Fibroblast of skin of back (primary cell): ENCODE results near the gene SPNS3.

Source experiments
- DNase-seq: peaks from one replicate; pipeline ENCODE4 v3.0.0-alpha.2; 2013

The SPNS3 gene

DNA sequence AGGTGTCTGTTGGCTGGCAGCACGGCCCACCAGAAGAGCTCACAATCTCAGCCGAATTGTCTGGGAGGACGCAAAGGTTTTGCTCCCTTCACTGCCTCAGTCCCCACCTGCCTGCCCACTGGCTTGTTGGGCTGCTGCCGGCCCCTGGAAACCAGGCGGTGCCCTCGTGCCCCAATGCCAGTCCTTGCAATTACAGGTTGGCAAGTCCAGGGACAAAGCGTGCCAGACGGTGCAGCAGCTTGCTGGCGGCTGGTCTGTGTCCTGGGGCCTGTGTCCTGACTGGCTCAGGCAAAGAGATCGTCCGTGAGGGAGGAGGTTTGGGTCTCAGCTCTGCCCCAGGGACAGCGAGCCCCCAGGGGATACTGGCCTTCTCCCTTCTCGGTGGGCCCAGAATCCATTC lies 40.4 kb downstream of the SPNS3 start:
- DNase-seq = no peak

DNA sequence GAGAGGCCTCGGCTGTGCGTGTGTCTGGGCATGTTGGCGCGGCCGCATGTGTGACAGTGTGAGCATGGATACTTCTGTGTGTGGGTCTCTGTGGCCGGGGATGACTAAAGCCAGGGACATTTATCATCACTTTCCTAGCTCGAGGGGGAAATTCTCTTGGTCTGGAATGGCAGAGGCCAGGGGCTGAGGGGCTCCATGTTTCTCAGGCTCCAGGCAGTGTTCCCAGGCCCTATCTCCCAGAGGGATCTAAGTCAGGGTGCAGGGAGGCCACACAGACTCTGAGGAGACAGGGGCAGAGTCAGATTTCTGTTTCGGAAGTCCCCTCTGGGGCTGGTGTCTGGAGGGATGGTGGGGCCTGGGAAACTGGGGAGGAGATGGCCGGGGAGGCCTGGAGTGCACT lies 41.3 kb downstream of the SPNS3 start:
- DNase-seq = no peak

DNA sequence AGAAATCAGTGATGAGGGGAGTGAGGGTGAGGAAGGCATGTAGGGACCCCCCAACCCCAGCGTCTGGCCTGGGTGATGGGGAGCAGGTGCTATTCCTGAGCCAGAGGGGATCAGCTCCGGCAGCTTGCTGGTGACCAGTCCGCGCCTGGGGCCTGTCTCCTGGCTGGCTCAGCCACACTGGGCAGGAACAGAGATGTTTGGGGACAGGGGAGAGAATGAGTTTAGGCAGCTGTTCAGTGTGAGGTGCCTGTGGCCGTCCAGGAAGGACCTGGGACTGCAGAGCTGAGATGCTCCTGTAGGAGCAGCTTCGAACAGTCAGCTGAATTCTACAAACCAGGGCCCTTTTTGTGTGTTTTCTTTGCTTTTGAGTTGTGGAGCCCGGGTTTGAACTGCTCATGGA lies 41.7 kb downstream of the SPNS3 start:
- DNase-seq = no peak

DNA sequence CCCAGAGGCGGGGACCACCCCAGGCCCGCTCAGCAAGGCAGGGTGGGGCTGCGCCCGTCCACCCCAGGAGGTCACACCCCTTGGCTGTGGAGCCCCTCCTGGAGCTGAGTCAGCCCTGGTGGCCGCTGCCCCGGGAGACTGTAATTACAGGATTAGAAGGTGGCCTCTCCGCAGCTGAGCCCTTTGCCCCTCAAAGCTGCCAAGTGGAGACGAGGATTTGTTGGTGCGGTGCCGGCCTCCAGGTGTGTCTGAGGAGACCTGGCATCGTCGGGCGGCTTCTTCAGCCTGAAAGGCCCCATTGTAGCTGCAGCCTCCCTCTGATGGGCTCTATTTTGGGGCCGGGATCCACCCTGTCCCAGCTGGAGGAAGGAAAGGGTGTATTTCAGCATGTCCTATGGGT lies 42.3 kb downstream of the SPNS3 start:
- no peak for DNase-seq

DNA sequence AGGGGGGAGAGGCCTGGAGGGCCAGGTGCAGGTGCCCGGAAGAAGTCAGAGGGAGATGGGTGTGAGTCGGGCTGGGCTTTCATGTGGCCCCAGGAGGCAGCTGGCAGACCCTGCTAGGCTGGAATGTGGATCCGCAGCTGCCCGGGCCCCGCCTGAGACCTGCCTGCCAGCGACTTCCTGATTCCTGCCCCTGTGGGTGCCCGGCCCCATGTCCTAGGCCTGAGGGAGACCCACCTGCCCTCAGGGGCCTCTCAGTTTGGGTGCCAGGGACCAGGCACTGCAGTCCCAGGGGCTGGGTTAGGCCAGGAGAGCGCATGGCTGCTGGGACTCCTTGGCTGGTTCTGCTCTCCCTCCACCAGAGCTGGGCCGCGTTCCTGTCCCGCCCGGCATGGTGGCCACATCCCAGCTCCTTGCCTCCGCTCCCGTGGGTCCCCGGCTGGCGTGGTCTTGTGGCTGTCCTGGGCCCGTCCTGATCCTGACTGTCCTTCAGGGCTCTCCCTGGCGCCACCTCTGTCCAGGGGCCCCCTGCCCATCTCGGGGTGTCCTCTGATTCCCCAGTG lies 42.9 kb downstream of the SPNS3 start:
- no peak for DNase-seq

DNA sequence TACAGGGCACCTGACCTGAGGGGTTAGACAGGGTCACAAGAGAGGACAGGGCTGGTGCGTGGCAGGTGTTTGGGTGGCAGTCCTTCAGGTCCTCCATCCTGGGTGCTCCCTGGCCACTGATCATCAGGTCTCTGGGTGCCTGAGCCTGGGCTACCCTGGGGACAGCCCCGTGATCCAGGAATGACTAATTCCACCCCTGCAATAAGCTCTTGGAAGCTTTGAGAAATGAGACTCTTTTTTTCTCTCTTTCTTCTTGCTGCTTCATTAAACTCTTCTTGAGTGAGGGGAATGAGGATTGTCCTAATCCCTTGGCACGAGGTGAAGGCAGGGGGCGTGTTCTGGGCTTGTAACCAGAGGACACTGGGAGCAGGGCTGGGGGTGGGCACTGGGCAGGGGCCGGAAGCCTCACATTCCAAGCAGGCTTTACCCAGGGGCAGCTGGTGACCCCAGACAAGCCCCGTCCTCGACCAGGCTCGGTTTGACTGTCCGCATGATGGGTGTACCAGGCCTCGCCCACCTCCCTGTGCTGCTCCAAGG lies 43.6 kb downstream of the SPNS3 start:
- no peak for DNase-seq

DNA sequence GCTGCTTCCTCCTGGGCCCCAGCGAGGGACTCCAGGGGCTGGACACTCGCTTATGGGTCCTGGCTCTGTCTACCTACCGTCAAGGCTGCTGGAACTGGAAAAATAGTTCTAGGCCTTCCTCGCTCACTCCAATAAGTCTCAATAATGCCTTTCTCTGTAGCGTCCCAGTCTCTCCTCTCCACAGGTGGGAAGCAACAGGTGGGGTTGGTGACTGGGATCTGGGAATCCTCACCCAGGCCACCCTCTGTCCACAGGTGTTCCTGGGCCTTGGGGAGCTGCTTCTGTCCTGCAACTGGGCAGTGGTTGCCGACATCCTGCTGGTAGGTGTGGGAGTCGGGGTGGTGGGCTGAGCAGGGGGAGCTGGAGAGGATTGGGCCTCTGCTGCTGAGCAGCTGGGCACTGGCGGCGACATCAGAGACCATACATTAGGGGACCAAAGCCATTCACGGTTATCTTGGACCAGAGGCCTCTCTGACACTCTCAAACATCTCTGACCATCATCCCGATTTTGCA lies 44.6 kb downstream of the SPNS3 start:
- DNase-seq = no peak

DNA sequence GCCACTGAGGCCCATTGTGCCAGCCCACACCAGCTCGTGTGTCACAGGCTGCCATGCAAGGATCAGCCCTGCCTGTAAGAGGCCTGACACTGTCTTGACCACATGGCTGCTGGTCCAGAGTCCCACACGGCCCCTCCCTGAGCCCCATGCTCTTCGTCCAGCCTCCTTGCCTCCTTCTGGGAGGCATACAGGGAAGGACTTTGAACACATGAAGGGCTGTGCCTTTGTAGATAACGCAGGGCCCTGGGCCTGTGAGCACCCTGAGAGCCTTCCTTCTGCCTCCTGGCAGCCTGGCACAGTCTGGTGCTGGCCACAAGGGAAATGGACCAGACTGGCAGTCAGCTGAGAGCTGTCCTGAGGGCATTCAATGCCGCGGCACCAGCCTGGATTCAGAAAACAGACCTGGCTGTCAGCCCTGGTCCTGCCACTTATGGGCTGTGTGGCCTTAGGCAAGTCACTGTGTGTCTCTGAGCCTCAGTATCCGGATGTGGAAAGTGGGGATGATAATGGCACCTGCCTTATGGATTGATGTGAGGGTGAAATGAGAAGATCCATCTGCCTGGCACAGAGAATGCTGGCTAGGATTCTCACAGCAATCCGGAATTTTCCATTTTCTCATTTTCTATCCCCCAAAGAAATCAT lies 45.7 kb downstream of the SPNS3 start:
- DNase-seq = no peak

DNA sequence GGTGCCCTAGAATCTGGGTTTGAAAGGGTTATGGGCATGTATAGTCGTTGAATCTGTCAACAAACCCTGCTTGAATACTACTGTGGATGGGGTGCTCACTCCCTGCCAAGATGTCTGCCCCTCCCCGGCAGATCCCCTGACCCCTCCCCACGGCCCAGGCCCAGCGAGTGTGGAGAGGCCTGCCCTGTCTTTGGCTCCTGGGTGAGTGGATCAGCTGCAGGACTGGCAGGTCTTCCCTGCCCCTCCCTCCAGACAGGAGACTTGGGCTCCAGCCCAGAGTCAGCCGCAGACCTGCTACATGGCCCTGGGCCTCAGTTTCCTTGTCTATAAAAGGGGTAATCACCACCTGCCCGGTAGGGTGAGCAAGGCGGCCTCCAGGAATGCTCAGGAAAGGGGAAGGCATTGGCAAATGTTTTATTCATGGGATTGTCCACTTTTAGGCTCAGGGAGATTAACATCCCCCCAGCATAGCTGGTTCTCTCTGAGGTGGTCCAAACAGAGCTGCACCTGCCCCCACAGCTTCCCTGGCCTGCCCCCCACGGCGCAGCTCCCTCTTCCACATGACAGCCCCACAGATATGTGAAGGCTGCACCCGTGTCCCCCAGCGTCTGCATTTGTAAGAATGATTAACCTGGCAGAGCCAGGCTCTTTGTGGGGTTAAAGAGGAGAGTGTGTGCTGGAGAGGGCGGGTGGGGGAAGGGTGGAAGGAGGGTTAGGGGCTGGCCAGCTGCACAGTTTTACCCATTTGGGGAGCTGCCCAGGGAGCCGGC lies 46.4 kb downstream of the SPNS3 start:
- no peak for DNase-seq

DNA sequence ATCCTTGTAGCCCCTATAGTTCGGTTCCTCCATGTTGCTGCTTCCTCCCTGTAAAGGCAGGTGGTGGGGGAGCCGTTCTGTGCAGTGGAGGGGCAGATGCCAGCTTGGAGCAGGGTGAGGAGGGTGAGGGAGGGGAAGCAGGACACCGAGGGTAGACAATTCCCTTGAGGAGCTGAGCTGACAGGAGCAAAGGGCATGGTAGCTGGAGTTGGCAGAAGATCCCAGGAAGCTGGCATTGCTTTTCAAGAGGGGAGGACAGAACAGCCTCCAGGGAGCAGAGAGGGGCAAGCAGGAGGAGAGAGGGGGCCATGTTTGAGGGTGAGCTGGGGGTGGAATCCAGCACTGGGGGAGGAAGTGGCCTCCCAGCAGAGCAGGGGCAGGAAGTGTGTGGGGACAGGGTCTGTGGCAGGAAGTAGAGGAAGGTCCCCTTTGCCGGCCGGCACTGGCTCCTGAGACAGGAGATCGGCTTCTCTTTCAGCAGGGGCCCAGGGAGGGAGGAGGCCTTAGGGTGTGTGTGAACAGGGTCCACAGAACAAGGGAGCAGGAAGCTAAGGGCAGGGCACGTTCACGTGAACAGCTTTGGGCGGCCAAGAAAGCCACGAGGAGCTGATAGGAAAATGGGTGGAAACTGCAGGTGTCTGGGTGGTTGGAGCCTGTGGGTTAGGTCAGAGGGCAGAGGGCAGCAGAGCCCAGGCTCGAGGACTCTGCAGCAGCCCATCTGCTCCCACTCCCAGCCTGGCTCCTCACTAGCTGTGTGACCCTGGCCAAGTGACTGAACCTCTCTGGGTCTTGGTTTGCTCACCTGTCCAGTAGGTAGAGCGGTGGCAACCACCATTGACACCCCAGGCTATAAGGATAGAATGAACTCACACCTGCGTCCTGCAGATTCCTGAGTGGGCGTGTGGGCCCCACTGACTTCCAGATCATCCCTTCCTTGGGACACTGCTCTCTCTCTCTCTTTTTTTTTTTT lies 47.5 kb downstream of the SPNS3 start:
- DNase-seq = no peak

DNA sequence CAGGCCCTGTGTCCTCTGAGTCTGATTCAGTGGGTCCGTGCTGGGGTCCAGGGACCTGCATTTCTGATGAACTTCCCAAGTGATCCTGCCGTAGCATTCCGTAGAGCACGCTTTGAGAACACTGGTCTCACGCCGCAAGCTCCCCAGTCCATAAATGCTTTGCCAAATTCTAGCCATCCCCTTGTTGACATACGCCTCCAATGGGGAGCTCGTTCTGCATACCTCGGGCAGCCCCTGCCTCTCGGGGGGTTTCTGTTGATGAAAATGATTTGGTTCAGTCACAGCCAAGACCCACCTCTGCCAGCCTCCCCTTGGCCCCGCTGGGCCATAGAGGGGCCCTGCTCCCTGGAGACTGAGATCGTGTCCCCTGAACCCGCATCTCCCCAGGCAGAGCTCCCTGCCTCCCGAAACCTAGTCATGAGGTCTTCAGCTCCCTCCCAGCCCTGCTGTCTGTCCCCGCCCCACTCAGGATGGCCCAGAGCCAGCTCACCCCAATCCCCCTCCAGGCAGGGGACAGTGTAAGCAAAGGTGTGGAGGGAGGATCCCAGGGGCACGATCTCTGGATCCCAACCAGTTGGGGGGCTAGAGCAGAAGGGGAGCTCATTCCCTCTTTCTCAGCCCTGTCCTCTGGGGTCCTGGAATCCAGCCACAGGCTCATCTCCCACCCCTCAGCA lies 48.7 kb downstream of the SPNS3 start:
- no peak for DNase-seq

DNA sequence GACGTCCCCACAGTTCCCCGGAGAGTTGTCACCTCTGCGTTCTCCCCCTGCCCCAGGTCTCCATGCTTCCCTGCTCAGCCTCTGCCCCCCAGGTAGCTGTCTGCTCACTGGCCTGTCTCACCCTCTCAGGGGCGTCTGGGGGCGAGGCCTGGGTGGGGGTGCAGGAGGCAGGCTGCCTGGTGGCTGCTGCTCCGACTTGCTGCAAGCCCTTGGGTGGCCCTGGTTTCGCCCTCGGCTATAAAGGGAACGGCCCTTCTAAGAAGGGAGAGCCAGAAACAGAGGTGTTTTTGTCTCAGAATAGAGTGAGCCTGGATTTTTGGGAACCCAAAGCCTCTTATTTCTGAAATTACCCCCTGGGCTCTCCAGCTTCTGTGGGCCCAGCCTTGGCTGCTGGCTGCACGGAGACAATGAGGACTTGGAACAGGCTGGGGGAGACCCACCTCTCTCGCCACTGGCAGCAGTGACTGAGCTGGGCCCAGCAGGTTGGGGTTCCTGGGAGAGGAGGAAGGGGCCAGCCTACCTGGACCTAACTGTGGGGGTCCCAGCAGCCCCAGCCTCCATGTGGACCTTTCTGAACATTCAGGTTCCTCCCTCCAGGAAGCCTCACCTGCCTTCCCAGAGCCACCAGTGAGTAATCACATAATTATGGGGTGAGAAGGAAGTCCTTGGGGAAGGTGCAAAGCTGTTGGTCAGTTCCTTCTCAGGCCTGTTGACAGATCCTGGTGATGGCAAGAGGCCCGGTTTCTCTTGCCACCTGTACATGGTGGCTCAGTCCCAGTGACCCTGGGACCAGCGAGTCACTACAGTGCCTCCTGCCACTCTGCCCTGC lies 49.5 kb downstream of the SPNS3 start:
- DNase-seq = no peak

DNA sequence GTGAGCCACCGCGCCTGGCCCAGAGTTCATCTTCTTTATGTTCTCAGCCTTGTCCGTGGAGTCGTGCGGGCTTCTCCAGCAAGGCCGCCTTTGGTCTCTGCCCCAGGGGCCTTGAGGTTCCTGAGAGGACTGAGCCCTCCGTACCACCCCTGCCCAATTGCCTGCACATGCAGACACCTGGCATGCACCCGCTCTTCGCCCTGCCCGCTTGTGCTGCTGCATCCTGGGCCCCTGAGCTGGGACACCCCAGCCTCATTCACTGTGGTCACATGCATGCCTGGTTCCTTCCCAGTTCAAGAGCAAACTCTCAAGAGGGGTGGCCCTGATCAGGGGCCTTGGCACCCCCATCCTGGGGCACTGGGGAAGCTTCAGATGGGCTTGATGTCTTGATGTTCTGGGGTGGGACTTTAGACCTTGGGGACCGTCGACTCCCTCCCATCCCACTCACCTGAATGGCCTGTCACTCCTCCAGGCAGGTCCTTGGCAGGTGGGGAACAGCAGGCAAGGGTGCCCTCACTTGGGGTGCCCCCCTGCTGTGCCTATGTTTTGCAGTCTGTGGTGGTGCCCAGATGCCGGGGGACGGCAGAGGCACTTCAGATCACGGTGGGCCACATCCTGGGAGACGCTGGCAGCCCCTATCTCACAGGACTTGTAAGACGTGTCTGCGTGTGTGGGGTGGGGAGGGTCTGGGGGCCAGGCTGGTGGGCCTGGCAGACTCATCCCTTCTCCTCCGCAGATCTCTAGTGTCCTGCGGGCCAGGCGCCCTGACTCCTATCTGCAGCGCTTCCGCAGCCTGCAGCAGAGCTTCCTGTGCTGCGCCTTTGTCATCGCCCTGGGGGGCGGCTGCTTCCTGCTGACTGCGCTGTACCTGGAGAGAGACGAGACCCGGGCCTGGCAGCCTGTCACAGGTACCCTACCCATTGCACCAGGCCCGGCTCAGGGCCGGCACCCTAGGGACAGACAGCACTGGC lies 52.2 kb downstream of the SPNS3 start:
- DNase-seq = no peak

DNA sequence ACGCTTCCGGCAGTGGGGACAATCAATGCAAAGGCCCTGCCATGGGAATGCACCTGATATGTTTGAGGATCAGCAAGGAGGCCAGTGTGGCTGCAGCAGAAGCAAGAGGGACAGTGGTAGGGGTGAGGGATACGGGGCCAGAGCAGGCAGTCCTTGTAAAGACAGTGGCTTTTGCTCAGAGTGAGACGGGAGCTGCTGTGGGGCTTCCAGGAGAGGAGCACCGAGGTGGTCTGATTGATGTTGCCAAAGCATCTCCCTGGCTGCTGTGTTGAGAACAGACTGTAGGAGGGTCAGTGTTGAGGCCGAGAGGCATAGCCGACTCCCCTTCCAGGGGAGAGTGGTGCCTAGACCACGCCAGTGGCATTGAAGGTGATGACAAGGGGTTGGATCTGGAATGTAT lies 53.6 kb downstream of the SPNS3 start:
- no peak for DNase-seq

DNA sequence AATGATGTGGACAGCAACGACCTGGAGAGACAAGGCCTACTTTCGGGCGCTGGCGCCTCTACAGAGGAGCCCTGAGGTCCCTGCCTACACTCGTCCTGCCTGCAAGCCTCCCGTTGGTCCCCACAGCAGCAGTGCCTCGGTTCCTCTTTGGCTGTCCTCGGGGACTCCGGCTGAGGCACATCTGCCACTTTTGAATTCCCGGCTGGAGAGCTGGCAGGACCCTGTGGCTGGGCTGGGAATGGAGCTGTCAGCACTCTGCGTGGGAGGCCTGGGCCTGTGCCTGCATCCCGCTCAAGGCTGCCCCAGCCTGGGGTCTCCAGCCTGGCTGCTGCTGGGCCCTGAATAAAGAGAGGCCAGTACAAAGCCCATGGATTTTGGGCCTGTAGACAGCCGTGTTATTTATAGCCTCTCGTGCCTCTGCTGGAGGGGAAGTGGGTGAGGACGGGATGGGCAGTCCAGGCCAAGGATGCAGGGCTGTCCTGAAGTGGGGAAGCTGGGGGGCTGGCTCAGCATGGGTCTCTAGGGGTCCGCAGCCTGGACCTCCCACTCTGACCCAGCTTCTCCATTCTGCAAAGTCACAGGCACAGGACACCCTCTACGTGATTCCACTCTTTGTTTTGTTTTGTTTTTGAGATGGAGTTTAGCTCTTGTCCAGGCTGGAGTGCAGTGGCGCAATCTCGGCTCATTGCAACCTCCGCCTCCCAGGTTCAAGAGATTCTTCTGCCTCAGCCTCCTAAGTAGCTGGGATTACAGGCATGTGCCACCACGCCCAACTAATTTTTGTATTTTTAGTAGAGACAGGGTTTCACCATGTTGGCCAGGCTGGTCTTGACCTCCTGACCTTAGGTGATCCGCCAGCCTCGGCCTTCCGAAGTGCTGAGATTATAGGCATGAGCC lies 54.3 kb downstream of the SPNS3 start:
- DNase-seq = no peak

DNA sequence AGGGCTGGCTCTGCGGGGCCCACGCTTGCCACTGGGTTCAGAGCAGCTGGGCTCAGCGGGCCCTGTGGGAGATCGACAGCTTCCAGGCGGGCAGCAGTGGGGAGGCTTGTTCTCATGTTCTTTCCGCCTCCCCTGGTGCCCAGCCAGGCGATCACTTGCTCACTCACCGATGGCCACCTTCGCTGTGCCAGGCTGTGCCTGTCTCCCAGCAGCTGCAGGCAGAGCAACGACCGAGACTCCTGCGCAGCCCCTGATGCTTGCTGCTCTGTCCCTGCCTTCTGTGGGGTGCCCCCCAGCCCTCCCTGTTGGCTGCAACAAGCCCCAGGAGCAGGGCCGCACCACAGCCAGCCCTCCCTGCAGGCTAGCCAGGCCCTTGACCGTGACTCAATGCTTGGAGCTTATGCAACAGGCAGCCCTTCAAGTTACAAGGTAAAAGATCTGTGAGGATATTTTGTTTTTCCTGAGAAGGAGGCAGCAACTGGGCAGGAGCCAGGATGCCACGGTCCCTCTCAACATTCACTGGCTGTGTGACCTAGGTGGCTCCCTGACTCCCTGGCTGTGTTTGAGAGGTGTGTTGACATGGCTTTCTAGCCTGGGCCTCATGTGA lies 55.4 kb downstream of the SPNS3 start:
- DNase-seq = no peak

DNA sequence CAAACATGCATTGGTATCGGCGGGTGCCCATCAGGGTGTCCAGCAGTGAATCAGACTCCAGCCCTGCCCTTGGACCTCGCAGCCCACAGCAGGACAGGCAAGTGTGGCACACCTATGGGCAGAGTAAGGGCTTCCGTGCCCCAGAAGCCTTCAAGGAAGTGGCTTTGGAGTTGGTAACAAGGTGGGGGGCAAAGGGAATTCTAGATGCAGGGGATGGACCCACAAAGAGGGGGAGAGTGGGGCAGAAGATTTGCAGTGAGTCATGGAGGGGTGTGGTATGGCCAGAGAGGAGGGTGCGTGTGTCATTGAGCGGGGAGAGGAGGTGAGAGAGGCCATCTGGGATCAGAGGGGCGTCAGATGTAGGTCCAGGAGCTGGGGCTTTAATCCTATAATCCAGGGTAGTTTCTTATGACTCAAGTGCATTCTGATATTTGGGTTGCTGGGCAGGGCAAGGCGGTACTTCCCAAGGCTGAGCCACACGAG lies 56.4 kb downstream of the SPNS3 start:
- DNase-seq = no peak

DNA sequence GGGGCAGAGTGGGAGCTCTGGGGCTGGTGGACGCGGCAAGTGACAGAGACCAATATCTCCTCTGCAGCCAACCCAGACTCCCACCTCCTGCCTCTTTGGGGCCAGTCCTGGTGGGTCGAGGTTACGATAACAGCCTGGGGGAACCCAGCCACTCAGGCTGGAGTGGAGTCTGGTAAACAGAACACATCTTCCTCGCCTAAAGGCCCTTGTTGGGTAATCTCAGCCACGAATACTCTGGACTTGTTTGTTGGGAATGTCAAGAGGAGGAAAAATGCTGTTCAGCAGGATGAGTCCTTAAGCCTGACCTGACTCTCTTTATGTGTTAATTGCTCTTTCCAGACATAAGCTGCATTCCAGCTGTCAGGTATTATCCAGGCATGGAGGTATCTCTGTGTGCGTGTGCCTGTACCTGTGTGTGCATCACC lies 56.9 kb downstream of the SPNS3 start:
- DNase-seq = no peak
